ENCODE measurements around the gene GMPR2.

GMPR2 gene

DNA sequence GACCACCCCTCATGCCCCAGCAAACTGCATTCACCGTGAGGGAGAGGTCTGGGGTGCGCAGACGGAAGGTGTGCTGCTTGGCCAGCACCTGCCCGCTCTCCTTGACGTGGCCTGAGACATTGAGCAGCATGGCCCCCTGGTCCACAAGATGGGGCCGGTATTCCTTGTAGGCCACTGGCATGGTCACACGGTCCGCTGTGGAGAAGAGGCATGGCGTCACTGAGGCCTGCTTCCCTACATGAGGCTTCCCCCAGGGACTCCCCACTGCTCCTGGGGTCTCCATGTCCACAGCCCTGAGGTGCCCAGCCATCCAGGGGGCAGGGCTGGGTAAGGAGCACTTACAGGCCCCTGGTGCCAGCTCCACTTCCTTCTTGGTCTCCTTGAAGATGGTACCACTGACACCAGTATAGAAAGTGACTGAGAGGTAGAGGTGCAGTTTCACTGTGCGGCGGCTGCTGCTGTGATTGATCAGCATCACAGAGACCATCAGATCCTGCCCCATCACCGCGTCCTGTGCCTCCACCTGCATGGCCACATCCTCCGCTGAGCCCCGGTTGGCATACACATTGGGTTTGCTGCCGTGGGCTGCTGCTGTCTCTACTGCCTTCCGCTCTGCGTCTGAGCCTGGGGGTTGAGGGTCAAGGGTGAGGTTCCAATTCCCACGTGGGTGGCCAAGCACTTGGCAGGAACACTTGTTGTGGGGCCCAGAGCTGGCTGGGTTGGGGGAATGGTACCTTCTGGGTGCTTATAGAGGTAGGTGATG lies 22.1 kb downstream of the GMPR2 start:
- no peak for DNase-seq

DNA sequence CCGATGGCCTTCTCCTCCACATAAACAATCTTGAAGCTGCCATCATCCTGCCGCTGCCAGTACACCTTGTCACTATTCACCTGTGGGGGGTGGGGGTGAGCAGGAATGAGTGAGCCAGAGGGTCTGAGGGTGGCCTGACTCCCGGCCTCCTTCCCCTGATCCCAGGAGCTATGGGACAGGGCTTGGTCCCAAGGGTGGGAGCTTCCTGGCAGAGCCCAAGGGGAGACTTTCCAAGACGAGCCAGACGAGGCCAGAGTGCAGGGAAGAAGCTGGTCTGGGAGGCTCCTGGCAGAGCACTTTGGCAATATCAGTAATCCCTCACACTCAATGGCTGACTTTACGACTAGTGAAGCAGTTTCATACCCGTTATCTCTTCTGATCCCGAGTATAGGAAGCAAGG lies 22.7 kb downstream of the GMPR2 start:
- no peak for DNase-seq

DNA sequence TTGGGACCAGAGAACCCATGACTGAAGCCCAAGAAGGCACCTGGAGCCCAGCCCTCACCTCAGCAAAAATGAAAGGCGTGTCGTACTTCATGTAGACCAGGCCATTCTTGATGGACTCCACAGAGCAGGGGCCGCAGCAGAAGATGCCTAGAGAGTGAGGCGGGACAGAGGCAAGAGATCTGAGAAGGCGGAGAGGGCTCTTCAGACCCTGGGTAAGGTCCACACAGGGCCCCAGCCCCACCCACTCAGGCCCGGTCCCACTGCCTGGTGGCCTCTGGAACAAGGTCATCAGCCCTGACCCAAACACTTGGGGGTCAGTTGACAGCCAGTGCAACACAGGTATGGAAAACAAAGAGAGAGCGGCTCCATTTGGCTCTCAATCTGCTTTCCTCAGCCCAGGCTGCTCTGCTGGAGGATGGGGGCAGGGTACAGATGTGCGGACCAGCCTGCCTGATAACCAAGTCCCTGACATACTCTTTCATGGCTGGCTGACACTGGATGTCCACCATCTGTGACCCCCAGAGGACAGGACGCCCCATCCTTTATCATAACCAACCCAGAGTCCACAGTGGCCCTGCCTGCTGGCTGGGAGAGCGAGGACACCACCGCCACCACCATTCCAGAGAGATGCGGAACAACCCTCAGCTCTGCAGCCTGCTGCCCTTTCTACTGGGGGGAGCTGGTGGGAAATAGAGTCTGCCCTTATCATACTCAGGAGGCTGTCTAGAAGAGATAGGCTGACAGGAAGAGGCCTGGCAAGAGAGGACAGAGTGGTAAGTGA lies 23.4 kb downstream of the GMPR2 start:
- no peak for DNase-seq

DNA sequence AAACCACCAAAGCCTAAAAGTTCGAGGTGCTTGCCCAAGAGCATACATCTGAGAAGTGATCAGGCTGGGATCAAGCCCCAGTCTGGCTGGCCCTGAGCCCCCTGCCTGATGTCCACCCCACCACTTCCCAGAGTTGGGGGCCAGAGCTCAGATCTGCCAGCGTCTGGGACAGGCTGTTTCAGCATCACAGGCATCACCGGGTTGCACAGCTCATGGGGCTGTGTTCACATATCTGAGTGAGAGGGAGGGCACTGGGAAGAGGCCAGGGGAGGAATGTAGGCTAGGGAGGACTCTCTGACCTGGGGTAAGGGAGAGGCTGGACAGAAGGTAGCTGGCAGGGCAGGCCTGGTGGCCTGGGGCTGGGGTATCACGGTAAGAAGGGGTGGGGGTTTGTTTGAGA lies 24.2 kb downstream of the GMPR2 start:
- DNase-seq = no peak

DNA sequence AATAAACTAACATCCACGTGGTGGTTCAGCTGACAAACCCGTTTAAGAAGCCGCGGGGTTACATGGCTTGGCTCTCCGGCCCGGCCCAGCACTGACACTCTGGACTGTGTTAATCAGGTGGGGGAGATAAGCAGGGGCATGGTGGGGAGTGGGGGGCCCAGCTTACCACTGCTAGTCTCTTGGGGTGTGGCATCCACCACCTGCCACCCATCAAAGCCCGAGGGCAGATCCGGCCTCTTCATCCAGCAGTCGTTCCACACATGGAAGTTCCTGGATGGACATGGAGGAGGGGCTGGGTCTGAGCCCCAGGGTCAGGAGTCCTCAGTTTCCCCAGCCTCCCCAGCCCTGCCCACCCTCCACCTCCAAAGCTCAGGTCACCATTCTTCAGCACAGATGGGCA lies 25.4 kb downstream of the GMPR2 start:
- no peak for DNase-seq

DNA sequence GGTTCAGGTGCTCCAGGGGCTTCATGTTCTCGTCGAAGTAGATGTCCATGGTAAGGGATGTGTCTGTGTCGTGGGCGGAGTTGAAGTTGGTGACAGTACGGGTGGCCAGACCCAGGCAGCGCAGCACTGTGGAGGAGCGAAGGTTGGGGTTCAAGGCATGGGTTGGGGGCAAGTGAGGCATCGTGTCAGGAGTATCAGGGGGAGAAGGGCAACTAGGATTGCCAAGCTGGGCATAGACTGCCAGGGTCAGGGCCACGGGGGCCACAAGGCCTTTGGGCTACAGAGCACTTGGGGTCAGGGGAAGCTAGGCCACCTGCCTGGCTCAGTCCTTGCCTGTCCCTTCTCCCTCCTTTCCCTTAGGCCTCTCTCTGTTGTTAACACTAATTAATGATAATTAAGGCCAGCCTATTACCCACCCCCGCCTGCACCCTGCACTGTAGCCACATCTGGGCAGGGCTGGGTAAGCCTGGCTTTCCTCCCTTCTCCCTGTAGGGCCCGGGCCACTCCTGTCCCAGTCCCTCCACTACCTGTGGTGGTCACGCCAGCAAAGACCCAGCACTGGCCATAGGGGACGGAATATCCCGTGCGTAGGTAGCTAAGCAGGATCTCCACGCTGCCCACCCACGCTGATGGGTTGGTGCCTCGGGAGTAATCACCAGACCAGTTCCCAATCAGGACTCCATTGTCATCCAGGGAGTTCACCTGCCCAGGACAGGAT lies 26.0 kb downstream of the GMPR2 start:
- DNase-seq = no peak

DNA sequence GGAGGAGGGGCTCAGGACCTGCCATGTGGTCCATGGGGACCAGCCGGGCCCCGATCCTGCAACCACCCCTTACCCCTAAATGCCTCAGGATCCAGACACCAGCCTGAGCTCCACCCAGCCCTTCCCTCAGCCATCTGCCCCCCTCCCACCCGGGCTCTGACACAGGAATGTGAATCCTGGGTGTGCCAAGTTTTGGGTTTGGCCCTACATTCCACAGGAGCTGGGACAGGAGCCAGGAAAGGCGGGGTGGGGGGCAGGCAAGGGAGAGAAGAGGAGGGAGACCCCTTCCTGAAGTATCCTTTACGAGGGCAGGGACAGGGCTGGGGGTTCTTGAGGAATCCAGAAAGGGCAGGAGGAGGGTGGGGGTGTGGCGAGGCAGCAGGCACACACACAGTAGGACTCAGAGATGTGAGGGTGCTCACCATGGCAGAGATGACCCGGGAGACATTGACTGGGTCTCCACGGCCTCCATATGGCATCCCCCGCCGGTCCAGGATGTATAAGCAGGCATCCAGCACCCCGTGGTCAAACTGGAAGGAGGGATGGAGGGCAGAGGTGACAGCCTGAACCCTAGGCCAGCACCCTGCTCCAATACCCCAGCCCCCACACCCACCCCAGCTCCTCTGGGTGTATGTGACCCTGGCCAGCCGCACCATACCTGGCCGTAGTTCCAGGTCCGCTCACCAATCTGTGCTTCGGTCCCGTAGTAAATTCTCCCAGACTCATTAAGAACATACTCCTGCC lies 26.7 kb downstream of the GMPR2 start:
- no peak for DNase-seq

DNA sequence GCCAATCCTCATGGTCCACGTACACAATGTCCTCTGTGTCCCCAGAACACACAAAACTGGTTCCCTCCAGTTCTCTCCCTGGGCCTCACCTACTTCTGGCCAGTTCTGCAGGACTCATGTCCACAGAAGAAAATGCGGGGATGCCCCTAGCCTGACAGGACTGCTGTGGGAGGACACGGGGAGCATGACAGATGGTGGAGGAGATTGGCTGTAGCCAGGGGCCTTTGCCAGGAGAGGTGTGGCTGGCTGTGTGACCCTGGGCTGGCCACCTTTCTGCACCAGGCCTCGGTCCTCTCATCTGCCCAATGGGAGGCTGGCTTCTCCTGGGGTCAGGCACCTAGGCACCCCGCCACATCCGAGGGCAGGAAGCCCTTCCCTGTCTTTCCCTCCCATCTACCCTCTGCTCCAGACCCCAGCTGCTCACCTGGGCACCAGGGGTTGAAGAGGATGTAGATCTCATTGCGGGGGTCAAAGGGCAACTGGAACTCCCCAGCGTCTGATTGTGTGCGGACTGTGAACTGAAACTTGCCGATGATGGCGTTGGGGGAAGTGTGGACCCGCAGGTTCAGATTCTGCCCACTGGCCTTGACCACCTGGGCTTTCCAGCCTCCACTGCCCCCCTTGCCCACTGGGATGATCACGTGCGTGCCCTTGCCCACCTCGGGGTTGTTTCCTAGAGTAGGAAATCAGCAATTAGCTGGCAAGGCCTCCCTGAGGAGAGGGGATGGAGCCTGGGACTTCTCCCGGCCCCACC lies 27.5 kb downstream of the GMPR2 start:
- DNase-seq = no peak

DNA sequence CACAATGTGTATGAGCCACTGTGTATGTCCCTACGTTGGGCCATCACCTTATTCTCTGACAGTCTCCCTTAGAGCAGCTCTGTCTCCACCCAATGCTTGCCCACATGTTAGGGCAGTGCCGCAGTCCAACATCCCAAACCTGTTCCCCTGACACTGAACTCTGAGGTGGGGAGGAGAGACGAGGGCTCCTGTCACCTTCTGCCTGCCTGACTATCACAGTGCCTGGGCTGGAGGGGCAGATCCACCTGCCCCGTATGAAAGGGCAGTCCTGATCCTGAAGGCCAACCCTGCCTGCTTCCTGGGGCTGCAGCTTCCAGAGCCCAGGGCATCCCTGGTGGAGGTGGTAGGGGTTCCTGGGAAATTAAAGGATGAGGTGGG lies 28.0 kb downstream of the GMPR2 start:
- no peak for DNase-seq

DNA sequence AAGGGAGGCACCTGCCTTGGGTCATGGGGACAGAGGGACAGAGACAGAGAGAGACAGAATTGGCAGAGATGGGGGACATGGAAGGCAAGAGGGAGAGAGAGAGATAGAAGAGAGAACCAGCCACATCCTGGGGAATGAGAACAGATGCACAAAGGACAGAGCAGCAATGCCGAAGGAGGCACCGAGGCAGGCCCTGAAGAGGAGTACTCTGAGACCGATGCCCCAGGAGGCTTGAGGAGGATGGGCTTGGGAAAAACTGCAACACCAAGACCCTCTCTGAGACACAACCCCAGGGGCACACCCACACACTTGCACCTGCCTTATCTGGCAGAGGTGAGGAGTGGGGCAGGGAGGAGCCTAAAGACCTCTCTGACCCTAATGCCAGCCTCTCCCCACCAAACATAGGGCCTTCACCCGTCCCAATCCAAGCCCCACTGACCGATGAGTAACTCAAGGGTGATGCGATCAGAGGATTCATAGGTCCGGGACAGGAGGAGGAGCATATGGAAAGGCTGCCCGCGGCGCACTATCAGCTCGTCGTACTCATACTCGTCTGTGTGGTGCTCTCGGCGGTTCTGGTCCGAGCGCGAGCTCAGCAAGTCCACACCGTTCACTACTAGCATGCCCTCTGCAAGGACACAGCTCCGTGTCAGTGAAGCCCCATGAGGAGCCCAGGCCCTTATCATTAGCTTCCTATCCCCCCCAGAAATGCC lies 28.7 kb downstream of the GMPR2 start:
- no peak for DNase-seq

DNA sequence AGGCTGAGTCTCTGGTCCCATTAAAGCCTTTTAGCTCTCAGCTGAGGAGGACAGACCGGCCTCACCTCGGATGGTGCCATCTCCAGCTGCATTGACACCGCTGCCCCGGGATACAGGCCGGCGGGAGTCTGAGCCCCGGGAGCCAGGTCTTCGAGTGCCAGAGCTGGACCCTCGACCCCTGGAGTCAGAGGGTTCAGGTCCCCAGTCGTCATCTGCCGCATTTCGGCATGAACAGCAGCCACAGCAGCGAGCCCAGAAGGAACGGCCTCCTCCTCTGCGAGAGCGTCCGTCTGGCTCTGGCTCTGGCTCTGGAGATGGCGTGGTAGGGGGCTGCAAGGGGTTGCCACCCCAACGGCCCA lies 29.2 kb downstream of the GMPR2 start:
- no peak for DNase-seq

DNA sequence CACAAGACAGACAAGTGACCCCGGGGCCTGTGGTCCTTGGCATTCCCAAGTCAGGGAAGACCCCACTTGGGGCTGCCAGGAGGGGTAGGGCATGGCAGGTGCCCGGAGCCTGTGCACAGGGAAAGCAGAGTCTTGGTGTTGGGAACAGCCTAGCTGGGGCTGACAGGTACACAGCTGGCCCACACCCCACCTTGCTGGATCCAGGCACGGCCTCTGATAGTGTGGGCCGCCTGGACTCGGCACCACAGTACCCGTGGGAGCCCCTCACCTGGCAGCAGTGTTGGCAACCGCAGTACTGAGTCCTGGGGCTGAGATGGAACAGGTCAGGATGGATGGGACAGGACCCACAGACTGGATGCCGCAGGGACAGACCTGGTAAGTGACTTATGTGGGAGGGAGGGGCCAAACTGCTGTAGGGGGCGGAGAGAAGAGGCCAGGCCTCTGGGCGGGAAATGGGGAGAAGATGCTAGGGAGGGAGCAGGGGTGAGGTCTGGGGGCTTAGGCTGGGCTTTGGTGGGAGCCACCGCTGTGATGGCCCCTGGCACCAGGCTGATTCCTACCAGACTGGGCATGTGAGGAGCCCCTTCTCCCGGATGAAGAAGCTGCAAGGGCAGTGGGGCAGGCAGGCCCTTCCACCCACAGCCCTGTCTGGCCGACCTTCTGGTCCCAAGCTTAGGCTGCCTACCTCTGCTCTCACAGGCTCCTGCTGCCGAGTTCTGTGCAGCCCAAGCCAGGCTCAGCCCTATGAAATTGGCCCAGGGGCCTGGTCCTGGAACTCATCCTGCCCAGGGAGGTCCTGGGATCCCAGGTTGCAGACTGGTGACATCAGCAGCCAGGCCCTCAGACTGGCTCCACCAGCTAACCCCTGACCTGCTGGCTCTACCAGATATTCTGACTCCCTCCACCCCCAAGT lies 30.3 kb downstream of the GMPR2 start, which contains the start of gene TGM1:
Gene TGM1 (minus strand): TSS at position 357 of the 913 bp plus-strand sequence. CDS start 825 bp downstream, outside the sequence.
- no peak for DNase-seq

DNA sequence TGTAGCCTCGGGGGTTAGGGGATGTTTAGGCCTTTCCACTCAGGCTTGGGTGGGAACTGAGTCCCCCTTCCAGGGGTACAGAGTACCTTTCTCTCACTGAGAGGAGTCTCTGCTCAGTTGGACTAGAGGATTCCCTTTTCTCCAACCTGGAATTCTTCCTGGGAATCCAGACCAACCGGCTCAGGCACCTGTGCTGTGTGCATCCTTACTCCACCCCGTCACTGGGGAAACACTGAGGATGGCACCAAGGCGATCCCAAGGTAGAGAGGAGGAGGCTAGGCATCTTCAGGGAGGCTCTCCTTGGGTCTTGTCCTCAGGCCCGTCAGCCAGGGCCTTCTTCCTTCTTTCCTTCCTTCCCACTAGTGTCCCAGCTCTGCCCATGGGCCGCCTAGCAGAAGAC lies 31.1 kb downstream of the GMPR2 start:
- DNase-seq = no peak

DNA sequence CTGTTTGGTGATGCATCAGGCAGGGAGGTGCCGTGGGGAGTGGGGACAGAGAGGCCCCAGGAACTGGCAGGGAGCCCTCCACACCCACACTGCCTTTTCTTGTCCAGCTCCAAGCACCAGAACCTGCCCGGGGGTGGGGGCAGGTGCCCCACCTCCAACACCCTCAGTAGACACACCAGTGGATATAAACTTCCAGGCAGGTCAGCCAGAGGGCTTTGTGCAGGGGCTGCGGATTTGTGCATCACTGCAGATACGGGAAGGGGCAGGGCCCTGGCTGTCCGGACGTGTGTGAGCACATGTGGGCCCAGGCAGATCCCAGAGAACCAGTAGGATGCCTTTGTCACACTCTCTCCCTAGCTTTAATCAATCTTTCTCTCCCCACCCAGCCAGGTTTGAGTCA lies 31.6 kb downstream of the GMPR2 start:
- DNase-seq = no peak

DNA sequence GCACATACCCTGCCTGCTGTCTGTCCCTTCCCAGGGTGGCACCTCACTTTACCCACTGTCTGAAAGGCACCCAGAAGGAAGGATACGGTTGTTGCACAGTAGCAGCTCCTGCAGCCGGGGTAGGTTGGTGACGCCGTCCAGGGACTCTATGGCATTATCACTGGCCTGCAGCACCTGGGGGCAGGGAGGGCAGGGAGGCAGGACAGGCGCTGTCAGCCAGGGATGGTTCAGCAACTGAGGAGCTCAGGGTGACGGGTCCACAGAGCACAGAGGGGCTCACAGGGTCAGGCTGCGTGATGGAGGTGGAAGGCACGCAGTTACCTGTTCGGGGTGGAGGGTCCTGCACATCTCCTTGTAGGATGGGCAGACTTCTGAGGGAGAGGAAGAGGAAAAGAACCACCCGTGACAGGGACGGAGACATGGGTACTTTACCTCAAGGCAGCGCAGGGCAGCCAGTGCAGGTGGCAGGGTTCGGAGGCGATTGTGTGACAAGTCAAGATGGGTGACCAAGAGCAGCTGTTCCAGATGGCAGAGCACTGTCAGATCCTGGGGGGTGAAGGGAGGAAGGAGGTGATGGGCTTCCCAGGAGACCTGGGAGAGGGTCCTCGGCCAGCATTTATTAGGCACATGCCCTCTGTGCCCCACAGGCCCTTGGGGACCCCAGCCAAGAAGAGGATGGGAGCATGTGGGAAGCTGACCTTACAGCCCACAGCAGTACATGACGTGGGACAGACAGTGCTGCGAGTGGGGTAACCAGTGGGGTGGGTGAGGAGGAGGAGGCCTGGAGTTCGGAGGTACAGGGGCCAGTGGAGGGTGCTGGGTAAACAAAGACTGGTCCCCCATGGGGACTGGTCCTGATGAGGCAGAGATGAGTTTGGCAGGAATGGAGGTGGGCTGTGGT lies 33.9 kb downstream of the GMPR2 start:
- DNase-seq = no peak

DNA sequence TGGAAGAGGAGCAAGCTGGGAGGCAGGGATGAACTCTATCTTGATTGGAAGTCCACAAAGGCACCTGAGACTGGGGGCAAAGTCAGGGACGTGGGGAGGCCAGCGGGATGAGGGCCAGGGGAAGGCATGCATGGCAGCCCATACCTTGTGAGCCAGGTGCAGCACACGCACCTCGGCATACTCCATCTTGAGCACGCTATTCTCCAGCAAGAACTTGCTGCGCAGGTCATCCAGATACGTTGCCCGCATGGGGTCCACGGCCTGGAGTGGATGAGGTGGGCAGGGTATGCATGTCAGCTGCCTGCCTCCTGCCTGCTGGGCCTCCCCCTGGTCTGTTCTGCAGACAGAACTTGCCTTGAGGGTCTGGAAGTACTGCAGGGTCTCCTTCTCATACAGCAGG lies 34.8 kb downstream of the GMPR2 start:
- no peak for DNase-seq

DNA sequence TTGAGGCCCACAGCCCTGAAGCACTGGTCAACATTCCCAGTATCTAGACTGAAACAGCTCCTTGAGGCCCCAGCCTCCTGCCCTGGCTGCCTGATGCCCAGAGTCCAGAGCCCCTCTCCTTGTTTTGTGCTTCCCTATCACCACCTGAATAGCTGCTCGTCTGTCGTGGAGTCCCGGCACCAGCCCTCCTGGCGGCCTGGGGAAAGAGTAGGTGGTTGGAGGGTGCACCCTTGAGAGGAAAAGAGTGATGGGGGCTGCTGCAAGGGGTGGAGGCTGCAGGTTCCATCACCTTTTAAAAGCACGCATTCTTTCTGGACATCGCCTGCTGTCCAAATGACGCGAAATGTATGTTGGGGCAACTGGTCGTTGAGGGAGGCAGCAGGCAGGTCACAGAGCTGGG lies 35.5 kb downstream of the GMPR2 start:
- DNase-seq = no peak

DNA sequence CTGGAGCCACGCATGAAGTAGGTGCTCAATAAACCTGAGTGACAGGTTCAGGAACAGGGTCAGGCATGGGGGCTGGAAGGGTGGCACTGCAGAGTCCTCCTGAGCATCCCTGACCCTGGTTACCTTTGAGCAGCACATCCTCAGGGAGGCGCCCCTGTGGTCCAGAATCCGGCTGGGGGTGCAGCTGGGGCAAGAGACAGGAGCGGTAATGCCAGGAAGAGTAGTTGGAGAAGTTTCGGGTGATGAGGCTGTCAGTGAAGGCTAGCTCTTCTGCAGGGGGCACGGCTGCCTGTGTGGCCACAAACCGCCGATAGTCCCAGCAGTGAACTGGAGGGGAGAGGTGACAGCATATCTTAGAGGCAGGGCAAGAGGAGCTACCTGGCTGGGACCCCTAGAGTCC lies 36.6 kb downstream of the GMPR2 start:
- DNase-seq = no peak

DNA sequence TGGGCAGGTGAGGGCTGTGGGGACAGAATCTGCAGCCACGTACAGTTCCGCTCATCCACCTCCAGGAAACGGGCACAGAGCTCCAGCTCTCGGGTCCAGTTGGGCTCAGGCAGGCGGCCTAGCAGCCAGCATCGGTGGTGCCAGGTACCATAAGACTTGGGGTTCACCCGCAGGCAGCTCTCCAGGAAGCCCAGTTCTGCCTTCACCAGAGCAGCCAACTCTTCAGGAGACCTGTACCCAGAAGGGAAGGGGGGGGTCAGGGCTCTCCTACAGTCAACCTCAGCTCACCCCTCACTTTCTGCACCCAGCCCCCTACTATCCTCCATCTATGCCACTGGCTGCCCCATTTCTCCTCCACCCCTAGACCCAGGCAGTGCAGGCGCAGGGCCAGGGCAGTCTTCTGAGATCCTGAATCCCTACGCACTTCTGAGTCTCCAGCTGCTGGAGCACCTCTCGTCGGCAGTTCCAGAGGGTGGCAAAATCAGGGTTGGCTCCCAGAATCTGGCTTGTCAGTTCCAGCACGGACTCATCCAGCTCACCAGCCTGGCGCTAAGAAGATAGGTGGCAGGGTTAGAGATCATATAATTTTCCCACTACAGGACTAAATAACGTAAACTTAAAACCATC lies 37.3 kb downstream of the GMPR2 start:
- no peak for DNase-seq

All from stimulated activated CD4-positive, alpha-beta T cell treated with anti-CD3 and anti-CD28 coated beads, Interleukin-12 subunit alpha, Interleukin-12 subunit beta, amount 100 ng/mL, for 4 hours (primary cell).